NCI-H526 (cell line): ENCODE results near the gene CFD.
"Not testable (repeated sequence)": the region's sequence is repeated elsewhere in the genome, so short reads cannot be mapped to it uniquely, and the experiment has no call there.

Source experiments
- DNase-seq, 2 experiments: peaks; one replicate each; lab custom pipeline; 2025; lab: John Stamatoyannopoulos, UW

CFD gene

DNA sequence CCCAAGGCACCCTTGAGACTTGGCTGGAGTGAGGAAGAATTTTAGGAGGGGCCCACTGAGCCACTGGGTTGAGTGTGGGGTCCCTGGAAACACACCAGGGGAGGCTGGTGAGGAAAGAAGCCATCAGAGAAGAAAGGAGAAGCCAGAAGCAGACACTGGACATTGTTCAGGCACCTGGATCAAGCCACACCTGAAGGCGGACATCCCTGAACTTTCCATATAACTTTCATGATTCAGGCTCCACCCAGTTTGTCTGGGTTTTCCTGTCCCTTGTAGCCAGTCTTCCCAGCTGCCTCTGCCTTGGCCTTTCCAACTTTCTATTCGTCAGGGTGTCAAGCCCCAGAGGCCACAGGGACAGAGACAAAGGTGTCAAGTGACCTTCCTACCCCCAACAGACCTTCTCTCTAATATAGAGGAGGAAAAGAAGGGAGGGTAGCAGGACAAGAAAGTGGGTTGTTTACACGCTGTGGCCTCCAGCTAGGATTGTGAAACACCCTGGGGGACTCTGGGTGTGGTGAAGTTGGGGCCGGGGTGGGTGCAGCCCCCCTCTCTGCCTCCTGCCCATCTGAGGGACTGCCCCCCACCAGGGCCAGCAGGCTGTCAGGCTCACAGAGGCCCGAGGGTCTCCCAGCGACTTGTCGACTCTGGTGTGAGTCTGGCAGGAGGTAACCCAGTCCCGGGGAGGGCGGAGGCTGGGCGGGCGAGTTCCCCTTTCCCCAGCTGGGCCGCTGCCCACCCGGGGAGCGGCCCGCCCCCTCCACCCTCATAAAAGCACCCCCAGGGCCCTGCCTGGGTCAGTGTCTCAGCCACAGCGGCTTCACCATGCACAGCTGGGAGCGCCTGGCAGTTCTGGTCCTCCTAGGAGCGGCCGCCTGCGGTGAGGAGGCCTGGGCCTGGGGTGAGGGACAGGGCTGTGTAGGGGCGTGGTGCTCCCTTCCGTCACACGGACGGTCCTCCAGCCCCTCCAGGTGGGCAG, at the start of gene CFD:
Gene CFD, plus strand, starts transcription at position 797 of the 976 bp plus-strand sequence. Its CDS starts 26 bp downstream, at position 823.
- DNase-seq = no peak

DNA sequence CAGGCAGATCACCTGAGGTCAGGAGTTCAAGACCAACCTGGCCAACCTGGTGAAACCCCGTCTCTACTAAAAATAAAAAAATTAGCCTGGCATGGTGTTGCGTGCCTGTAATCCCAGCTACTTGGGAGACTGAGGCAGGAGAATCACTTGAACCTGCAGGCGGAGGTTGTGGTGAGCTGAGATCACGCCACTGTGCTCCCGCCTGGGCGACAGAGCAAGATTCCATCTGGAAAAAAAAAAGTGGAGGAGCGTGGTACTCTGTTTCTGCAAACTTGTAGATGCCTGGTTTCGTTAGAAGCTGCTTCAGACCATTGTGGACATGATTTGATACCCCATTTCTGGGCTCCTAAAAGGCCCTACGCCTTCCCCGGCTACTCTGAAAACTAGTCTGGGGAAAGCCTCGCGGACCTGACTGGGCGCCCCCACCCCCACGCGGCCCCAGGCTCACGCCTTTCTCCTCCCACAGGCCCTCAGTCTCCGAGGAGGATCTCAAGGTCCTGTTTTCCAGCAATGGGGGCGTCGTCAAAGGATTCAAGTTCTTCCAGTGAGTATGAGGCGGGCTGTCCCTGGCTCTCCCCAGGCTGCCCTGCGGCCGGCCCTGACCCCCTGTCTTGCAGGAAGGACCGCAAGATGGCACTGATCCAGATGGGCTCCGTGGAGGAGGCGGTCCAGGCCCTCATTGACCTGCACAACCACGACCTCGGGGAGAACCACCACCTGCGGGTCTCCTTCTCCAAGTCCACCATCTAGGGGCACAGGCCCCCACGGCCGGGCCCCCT, 49.2 kb upstream of the CFD start:
- no peak for DNase-seq

DNA sequence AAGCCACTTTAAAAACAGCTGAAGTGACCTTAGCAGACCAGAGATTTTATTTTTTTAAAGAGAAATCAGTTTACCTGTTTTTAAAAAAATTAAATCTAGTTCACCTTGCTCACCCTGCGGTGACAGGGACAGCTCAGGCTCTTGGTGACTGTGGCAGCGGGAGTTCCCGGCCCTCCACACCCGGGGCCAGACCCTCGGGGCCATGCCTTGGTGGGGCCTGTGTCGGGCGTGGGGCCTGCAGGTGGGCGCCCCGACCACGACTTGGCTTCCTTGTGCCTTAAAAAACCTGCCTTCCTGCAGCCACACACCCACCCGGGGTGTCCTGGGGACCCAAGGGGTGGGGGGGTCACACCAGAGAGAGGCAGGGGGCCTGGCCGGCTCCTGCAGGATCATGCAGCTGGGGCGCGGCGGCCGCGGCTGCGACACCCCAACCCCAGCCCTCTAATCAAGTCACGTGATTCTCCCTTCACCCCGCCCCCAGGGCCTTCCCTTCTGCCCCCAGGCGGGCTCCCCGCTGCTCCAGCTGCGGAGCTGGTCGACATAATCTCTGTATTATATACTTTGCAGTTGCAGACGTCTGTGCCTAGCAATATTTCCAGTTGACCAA, 48.5 kb upstream of the CFD start:
- no peak for DNase-seq

DNA sequence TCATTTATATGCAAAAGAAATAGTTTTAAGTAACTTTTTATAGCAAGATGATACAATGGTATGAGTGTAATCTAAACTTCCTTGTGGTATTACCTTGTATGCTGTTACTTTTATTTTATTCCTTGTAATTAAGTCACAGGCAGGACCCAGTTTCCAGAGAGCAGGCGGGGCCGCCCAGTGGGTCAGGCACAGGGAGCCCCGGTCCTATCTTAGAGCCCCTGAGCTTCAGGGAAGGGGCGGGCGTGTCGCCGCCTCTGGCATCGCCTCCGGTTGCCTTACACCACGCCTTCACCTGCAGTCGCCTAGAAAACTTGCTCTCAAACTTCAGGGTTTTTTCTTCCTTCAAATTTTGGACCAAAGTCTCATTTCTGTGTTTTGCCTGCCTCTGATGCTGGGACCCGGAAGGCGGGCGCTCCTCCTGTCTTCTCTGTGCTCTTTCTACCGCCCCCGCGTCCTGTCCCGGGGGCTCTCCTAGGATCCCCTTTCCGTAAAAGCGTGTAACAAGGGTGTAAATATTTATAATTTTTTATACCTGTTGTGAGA, 47.9 kb upstream of the CFD start:
- no peak for DNase-seq

DNA sequence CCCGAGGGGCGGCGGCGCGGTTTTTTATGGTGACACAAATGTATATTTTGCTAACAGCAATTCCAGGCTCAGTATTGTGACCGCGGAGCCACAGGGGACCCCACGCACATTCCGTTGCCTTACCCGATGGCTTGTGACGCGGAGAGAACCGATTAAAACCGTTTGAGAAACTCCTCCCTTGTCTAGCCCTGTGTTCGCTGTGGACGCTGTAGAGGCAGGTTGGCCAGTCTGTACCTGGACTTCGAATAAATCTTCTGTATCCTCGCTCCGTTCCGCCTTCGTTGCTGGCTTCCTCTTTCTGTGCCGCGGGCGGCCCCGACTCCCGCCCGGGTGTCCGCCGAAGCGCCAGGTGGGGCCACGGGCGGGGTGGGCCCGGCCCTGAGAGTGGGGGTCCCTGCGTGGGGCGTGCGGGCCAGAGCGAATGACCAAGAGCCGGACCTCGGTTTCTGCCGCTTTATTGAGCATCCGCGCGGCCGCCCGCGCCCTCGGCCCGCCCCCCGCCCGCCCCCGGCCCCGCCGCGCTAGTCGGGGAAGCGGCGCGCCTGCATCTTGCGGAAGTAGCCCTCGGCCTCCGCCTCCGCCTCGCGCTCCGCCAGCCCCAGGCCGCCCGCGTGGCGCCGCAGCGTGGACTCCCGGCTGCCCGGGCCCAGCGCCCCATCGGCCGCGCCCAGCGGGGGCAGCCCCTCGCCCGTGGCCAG, 47.3 kb upstream of the CFD start:
- DNase-seq = peak in 1 of 2 experiments; percentile 47

DNA sequence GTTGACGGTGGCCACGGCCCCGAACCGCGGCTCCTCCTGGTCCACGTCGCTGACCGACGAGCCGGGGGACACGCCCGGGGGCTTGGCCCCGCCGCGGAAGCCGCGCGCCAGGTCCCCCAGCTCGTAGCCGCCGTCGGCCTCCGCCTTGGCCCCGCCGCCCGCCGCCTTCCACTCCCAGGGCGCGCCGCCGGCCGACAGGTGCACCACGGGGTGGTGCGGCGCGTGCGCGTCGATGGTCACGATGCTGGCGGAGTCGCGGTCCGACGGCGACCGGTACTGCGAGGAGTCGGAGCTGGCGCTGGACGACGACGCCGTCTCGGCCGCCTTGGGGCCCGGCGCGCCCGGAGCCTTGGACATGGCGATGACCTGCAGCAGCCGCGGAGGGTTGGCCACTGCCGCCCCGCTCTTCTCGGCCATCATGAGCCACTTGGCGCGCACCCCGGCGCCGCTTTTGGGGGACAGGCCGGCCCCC, 46.7 kb upstream of the CFD start:
- DNase-seq = no peak

DNA sequence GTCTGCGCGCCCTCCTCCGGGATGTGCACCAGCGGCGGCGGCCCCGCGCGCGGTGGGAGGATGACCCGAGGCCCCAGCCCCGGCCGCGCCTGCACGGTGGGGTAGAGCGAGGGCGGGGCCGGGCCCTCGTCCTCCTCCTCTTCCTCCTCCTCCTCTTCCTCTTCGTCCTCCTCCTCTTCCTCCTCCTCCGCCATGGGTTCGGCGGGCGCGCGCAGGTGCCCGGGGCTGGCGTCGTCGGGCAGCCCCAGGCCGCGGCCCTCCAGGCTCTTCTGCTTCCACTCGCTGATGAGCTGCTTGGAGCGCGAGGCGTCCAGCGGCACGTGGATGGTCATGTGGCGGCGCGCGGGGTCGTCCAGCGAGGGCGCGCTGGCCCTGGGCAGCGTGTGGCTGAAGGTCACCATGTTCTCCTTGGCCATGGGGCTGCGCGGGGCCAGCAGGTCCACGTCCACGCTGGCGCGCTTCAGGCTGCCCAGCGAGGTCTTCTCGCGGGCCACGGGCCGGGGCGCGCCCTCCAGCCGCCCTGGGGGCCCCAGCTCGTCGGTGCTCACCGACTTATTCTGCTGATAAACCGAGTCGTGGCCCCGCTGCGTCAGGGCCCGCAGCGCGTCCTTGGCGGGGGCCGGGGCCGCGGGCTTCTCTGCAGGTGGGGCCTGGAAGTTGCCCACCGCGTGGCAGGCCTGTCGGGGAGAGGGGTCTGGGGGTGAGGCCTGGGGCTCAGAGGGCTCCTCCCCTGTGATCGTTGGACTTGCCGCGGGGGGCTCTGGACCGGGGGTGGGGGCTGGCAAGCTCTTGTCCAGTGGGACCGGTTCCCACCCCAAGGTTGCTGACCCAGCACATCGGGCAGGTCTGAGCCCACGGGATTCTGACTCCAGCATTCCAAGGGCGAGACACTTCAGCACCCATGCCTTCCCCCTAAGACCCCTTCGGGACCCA, 46.0 kb upstream of the CFD start:
- DNase-seq = no peak

DNA sequence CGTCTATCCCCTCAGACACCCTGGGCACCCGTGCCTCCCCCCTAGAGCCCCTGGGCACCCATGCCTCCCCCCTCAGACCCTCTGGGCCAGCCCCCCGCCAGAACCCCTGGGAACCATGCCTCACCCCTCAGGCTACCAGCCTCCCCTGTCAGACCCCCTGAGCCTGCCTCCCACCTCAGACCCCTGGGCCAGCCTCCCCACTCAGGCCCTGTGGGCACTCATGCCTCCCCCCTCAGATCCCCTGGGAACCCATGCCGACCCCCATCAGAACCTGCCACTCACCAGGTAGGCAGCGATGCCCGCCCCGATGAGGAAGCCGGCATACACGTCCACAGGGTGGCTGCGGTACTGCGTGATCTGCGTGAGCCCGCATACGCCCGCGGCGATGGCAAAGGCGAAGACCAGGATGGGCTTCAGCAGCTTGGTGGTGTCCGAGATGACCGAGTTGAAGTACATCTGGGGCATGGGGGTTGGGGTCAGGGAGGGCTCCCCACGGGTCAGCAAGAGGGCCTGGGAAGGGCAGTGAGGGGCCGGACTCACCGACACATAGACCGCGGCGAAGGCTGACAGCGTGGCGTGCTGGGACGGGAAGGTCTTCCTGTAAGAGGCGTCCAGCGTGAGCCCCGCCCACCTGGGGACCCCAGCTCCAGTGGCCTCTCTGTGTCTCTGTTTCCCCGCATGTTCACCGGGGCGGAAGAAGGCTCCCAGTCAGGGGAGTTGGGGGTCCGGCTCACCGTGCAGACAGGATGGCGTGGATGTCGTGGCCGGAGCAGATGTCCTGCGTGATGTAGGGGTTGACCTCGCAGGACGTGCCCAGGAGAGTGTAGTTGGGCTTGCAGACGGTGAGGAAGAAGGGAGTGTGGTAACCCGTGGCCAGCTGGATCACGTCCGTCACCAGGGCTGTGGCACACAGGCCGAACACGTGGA, 45.0 kb upstream of the CFD start:
- no peak for DNase-seq

DNA sequence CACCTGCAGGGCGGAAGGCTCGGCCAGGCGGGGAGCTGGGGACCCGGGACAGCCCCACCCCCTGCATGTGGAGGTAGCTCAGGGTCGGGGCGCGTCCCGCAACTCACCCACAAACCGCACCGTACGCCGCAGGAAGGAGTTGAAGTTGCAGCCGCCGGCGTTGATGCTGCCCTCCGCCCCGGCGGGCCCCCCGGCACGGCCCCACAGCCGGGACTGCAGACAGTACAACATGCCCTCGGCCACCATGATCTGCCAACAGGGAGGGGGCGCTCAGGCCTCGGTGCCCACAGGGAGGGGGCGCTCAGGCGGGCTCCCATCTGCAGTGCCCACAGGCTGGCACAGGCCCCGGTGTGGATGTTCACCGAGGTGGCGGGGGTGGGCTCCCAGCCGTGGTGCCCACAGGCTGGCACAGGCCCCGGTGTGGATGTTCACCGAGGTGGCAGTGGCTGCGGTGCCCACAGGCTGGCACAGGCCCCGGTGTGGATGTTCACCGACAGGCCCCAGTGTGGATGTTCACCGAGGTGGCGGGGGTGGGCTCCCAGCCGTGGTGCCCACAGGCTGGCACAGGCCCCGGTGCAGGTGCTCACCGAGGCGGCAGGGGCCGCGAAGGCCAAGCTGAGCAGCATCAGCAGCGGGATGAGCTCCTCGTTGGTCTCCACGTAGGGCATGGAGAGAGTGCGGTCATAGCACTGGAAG, 44.2 kb upstream of the CFD start:
- no peak for DNase-seq

DNA sequence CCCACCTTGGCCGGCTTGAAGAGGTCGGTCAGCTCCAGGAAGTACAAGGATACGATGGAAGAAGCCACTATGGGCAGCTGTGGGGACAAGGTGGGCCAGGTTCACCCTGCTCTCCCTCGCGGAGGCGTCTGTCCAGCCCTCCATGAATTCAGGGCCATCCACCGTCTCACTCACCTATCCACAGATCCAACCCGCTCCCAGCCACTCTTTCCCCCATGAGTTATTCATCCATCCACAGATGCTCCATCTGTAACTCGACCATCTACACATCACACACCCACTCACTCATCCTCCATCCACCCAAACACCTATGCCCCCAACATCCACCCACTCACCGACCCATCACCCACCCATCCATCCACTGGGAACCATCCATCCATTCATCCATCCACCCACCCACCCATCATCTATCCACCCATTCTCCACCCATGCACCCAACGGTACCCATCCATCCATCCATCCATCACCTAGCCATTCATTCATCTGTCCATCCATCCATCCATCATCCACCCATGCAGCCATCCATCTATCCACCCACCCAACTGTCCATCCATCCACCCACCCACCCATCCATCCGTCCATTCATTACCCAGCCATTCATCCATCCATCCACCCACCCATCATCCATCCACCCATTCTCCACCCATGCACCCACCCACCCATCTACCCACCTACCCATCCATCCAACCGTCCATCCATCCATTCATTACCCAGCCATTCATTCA, 43.5 kb upstream of the CFD start:
- no peak for DNase-seq

DNA sequence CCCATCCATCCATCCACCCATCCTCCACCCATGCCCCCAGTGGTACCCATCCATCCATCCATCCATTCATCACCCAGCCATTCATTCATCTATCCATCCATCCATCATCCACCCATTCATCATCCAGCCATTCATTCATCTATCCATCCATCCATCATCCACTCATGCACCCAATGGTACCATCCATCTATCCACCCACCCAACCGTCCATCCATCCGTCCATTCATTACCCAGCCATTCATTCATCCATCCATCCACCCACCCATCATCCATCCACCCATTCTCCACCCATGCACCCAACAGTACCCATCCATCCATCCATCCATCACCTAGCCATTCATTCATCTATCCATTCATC, 43.0 kb upstream of the CFD start:
- no peak for DNase-seq

DNA sequence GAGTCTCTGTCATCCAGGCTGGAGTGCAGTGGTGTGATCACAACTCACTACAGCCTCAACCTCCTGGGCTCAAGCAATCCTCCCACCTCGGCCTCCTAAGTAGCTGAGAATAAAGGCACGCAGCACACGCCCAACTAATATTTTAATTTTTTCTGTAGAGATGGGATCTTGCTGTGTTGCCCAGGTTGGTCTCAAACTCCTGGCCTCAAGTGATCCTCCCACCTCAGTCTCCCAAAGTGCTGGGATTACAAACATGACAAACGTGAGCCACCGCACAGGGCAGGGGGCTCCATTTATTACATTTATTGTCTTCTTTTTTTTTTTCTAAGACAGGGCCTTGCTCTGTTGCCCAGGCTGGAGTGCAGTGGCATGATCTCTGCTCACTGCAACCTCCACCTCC, 39.3 kb upstream of the CFD start:
- not testable (repeated sequence) for DNase-seq

DNA sequence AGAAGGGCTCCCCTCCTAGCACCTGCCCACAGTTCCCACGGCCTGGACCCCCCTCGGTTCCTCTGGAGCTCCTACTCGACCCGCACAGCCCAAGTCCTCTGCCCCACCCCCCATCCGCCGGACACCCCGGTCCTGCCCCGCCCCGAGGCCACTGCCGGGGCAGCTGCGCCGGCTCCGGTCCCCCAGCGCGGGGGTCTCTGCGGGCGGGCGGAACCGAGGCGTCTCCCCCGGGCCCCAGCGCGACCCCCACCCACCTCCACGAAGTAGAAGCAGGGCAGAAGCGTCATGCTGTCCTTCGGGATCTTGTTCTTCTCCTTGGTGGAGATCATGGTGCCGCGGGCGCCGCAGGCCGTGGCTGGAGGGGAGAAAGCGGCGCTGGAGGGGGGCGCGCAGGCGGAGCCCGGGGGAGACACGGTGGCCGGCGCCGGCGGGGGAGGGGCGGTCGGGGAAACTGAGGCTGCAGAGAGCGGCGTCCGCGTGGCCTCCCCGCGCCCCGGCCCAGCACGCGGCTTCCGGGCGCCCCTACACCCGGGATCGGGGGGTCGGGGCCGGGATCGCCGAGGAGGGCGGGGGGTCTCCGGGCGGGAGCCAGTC, 38.1 kb upstream of the CFD start:
- no peak for DNase-seq

DNA sequence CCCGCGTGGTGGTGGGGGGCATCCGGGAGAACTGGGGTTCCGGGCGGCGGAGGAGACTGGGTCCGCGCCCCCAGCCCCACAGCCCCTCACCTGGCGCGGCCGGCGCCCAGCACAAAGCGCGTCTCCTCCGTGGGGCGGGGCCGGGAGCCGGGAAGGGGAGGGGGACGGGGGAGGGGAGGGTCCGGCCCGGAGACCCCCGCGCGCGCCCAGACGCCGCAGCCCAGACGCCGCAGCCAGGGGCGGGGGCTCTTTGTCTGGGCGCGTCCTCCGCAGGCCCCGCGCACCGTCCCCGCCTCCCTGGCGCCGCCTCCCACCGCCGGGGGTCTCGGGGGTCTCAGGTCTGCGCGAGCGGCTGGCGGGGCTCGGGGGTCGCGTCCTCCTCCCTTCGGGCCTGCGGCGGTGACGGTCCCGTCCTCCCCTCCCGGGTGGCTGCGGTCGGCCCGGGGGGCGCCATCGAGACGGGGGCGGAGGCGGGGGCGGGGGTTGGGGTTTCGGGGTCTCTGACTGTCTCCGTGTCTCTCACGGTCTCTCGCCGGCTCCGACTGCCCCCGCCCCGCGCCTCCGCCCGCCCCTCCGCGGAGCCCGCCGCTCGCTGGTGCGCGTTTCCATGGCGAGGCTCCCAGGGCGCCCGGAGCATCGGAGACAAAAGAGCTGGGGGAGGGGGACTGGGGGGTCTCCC, 37.5 kb upstream of the CFD start, which contains the start of gene PLPPR3:
Gene PLPPR3, minus strand, starts transcription at position 131 of the 679 bp plus-strand sequence. CDS start 396 bp downstream, outside the sequence.
- no peak for DNase-seq

DNA sequence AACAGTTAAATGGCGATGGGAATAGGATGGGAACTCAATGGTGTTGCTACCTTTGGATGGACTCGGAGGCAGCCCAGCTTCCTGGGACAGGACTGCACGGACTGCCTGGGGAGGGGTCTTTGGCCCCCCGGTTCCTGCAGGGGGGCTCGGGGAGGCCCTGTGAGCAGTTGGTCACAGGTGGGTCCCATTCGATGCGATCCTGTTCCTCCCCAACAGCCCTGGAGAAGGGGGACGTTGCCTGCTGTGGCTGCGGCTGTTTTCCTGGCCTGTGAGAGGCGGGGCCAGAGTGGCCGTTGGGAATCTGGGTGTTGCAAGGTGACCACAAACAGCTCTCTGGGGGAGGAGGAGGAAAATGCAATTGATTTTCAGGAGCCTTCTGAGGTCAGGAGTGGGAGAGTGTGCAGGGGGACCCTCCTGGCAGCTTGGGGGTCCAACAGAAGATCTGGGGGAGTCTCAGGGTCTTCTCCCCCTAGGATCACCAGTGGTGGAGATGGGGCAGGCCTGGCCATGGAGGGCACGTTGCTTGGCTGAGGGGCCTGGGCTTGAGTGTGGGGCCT, 35.8 kb upstream of the CFD start:
- DNase-seq = peak in 1 of 2 experiments; percentile 56

DNA sequence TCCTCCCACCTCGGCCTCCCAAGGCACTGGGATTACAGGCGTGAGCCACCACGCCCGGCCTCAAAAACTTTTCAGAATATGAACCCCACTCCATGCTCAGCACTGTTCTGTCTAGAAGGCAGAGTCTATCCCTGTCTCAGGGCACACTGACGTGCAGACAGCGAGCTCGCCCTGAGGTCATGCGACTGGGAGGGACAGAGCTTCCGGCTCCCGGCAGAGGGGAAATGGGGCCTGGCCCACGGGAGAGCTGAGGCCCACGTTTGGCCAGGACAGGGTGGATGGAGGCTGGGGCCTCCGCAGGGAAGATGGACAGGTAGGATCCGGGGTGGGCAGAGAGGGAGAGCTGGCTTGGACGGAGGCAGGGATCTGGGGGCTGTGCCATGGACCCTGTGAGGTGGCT, 34.6 kb upstream of the CFD start:
- DNase-seq = no peak
